NCI-H2227 (cell line): ENCODE measurements around the gene HELB.

Experiments
- DNase-seq: peaks from one replicate; lab custom pipeline; 2025; ENCODE audit not compliant: unreplicated experiment; lab: John Stamatoyannopoulos, UW

Gene HELB

DNA sequence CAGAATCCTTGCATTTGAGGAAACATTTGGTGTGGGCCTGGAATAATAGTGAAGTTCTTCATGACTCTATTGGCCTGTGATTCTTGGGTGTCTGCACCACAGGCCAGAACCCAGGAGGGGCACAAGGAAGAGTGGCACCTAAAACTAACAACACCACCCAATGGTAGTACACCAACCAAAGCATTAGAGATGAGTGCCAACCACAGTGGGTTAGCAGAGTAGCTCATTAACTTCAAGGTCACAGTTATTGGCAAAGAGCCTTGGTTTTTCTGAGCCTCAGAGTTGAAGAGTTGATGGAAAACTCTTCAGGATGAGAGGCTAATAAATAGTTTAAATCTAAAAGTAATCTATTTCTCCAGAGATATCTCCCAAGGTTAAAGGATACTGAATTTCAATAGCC is 57.0 kb downstream of the HELB start:
- DNase-seq, result no peak

DNA sequence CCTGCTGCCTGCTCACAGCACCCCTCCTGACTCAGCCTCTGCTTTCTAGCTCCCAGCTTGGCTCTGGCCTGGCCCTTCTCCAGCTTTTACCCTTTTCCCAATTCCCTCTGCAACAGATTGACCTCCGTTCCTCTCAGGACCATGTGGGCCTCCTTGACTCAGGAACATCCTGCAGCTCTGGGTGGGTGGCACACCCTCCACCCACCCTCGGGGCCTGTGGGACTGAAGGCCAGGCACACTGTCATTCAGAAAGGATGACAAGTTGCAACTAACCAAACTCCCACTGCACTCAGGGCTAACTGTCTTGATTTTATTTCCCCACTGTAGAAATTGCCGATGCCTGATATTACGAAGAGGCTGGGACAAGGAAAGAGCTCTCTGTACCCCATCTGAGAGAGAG is 59.4 kb downstream of the HELB start:
- no peak for DNase-seq

DNA sequence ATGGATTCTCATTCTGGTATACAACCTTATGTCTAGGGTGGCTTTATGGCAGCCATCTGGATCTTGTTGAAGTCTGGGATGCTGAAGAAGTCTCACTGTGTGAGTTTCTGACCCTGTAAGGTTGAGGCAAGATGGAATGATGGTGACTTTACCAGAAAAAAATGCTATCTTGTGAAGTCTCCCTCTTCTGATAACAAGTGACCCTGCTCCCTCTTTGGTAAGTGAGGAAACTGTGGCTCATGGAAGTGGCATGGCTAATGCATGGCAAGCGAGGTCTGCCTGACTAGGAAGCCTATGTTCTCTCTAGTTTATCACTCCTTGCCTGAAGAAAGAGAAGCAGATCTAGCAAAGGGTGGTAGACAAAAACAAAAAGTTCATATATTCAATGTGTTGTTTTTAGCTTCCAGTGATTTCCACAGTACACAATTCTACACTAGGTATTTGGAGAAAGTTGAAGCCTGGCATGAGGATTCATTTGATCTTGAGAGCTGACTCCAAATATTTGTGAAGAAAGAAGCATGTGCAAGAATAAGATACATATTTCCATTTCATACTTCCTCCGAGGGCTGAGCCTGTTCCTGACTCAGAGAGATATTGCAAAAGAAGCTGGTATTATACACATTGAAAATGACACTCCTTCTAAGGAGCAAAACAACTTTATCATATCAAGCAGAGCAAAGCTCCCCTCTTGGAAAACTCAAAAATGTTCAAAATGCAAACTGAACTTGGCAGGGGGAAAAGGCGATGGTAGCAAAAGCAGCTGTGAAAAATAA is 63.6 kb downstream of the HELB start:
- DNase-seq, result no peak

- DNase-seq, result no peak
Observed at GRCh38 chr12:66367015-66367667, 64.8 kb downstream of the HELB start.

- no peak for DNase-seq
Observed at GRCh38 chr12:66371982-66372381, 69.7 kb downstream of the HELB start.

- no peak for DNase-seq
Observed at GRCh38 chr12:66375560-66375959, 73.3 kb downstream of the HELB start.

DNA sequence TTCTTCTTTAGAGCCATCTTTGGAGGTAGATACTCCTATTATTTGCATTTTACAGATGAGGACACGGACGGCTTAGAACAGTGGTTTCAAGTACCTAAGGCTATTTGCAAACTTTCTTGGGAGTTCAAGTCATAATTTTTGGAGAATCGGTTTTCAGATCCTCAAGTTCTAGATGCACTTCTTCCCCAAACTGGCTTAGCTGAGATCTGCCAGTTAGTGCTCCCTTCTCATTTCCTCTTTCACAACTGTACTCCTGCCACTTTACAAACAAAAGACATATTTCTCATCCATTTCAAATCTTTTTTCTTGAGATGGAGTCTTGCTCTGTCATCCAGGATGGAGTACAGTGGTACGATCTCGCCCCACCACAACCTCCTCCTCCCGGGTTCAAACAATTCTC is 77.3 kb downstream of the HELB start:
- DNase-seq, result no peak

DNA sequence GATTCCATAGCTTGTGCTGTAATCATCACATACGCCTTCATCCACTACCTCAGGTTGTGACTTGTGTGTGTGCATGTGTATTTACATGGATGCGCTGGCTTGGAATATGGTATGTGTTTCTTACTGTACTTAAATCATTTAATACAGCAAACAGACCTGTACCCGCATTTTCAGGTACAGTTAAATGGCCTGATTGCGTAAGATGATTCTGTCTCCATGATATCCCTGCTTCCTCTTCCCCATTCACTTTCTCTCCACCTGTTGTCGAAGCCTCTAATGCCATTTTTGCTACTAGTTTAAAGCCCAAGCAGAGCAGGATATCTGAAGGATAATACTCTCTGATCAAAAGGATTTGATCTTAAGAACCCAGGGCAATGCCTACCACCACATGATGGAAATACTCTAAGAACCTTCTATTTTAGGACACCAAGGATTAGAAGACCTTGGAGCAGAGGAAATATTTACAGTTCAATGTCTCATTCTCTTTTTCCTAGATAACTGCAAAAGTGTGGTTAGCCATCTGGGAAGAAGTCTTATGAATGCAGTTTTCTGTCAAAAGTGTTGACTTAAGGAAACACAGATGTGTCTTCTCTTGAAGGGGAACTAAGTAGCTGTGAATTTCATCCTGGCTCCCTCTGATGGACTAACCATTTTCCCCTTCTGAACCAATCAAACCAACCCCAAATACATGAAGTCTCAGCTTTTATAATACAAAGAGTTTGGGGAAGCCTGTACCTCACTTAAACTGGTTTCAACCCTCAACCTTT is 78.7 kb downstream of the HELB start:
- no peak for DNase-seq

DNA sequence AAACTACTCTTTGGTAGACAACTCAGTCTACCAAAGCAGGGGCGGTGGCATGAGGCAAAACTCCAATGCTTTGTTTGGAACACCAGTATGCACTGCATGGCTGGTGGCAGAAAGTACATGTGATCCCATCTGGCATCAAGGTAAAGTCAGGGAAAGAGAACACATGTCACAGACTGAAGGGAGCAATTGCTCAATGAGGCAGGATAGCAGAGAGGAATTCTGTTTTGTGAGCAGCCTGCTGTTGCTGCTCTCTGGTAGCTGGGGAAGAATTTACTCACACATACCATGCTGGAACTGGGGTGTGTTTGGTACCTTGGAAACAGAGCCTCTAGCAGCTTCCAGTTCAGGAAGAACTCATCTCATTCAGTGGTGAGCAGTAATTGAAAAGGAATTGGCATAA is 84.8 kb downstream of the HELB start:
- no peak for DNase-seq
